ENCODE data around the gene STEAP3.

The STEAP3 gene, protein sequence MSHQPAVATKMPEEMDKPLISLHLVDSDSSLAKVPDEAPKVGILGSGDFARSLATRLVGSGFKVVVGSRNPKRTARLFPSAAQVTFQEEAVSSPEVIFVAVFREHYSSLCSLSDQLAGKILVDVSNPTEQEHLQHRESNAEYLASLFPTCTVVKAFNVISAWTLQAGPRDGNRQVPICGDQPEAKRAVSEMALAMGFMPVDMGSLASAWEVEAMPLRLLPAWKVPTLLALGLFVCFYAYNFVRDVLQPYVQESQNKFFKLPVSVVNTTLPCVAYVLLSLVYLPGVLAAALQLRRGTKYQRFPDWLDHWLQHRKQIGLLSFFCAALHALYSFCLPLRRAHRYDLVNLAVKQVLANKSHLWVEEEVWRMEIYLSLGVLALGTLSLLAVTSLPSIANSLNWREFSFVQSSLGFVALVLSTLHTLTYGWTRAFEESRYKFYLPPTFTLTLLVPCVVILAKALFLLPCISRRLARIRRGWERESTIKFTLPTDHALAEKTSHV

DNA sequence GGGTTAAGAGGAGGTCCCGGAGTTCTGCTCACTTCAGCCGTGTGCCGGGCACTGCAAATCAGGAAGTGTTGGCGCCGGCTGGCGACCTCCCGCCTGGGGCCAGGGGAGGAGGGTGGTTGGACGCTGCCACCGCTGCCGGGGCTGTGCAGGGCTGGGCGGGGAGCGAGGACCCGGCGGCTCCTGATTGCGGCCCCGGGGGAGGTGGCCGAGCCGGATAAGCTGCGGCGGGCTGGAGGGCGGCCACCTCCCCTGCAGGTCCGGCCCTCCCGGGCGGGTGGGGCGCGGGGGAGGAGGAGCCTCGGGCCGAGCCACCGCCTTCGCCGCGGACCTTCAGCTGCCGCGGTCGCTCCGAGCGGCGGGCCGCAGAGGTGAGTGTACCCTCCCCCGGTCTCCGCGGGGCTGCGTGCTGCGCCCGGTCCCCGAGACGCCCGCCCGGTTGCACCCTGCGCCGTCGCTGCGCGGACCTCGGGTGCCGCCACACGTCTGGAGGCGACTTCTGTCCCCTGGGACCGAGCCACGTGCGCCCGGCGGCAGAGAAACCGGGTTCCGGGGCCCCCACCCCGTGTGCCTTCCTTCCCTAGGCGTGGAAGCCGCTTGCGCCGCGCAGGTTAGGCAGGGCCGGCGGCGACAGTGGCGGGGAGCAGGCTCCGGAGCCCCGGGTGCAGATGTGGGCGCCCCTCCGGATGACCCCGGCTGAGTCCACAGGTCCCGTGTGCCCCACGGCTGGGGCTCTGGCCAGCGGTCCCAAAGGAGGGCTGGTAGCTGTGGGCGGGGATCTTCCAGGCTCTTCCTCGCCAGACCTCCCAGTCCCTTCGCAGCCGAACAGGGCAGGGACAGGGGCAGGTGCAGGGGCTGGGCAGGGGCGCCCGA, at the start of gene STEAP3:
Gene STEAP3 (plus strand): TSS at position 314 of the 870 bp plus-strand sequence. CDS start 7,179 bp downstream, outside the sequence.
- DNase-seq (ENCODE audit: low read depth) = no peak

DNA sequence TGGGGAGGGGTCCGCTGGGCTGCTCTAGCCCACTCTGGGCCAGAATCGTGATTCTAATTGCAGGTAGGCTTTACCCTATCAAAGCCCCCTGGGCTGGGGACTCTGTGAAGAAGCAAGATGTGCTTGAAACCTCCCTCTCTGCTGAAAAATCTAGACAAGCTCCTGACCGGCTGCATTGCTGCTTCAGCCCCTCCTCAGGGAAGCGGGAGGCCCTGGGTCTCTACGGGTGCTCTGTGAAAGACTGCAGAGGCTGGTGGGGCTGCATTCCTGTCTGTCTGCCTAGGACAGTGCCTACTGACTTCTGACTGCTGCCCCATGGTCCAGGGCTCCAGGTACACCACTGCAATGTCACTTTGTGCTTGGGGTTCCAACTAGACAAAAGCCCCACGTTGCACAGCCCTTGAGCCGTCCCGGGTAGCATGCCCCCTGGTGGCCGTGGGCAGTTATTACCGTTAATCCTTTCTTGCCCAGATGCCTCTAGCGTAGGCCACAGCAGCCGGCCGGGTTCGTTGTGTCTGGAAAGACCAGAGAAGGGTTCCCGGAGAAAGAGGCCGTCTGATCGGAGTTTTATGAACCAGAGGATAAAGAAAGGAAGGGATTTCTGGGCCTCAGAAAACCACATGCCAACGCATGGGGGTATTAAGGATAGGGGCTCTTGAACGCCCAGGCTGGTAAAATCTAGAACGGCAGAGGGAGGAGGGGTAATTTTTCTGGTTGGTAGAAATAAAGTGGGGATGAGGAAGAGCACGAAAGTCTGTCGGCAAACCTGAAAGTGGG, 49.2 kb upstream of the STEAP3 start:
- no peak for DNase-seq (ENCODE audit: low read depth)

DNA sequence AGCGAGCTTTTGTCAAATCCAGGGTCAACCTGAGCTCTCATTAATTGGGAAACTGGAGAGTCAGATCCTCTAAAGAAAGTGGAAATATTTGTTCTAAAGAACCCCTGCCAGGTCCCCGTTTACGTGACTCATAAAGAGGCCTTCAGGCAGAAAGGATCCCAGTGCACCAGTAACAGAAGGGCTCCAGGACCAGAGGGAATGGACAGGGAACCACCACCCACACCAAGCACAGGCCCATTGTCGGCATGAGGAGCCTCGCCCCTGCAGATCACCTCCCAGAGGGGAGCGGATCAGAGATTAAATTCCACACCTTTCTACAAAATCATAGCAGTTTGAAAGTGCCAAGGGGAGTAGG, 48.7 kb upstream of the STEAP3 start:
- no peak for DNase-seq (ENCODE audit: low read depth)

DNA sequence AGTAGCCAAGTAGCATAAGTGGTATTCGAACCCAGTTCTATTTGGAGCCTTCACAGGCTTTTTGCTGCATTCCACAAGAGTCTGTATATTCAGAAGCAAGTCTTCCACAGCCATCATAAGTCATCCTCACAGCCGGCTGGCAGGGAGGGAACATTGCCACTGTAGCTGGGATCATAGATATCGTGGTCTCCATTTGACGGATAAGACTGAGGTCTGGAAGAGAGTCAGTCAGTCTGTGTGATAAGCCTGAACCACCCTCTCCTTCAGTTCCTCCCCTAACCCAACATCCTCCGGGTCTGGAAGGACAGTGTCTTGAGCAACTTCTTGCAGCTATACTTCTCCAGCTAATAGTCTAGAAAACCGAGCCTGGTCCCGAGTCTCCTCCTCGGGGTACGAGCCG, 48.1 kb upstream of the STEAP3 start:
- DNase-seq (ENCODE audit: low read depth) = no peak

DNA sequence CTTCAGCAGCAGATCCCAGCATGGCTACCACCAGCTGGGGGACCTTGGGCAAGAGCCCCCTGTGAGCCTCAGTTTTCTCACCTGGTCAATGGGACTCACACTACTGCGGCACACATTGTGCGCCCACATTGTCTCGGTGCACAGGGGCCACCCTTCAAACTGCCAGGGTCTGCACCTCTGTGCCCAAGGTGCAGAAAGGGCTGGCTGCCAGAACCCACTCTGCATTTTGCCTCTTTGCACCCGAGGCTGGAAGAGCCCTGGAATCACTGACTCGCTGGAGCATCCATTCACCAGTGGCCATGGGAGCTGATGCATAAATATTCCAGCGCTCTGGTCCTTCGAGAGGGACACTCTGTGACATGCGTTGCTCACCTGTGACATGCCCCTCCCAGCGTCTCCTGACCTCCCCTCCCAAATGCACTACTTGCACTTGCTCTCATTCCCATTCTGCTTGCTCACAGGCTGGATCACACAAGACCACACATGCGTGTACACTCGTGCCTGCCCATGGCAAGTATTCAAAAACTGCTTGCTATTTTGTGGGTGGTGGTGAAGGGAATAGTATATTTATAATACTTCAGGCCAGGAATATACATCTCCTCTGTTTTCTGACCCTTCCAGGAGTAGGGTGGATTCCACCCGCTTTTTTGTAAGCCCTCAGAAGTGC, 46.3 kb upstream of the STEAP3 start:
- no peak for DNase-seq (ENCODE audit: low read depth)

DNA sequence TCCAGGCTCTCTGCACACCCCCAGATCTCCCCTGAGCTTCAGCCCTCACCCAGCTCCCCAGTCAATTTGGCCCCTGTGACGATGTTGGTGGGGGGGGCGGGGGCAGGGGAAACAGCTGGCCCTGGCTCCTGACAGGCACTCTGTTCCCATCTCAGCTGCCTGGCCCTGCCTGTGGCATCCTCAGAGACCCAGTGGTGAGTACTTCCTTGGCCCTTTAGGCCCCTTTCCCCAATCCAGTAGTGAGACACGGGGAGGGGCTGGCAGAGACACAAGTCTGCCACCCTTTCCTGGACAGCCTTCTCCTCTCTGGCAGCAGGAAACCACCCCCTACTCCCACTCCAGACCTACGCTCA, 45.8 kb upstream of the STEAP3 start:
- no peak for DNase-seq (ENCODE audit: low read depth)

DNA sequence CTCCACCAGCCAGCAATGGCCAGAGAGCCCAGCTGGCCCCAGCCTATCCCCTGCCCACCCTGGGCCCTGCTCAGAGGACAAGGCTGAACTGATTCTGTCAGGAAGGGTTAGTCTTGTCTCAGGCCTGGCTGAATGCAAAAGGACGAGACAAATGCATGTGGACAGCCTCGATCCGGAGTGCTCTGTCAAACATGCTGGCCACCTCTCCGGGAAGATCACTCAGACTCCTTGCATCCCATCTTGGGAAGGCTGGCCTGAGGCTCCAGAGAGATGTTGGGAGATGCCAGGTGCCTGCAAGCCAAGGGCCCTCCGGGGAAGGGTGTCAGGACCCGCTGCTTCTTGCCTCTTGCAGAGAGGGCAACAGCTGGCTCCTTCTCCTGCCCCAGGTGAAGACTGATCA, 44.9 kb upstream of the STEAP3 start:
- DNase-seq (ENCODE audit: low read depth) = no peak

DNA sequence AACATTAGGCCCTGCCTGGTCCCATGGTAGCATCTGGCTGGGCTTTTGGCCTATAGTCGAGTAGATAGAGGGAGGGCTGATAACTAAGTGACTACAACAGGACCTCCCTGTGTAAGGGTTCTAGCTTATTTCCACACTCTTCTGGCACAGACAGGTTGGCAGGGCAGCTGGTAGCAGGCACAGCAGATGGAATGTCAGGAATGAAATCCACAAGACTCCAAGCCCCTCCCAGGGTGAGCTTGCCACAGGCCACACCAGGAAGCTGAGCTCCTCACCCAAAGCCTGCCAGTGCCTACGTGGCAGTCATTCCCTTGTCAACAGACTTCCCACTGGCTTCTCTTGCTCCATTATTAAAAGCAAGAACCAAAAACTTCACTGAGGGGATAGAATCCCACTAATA, 44.4 kb upstream of the STEAP3 start:
- DNase-seq (ENCODE audit: low read depth) = no peak

DNA sequence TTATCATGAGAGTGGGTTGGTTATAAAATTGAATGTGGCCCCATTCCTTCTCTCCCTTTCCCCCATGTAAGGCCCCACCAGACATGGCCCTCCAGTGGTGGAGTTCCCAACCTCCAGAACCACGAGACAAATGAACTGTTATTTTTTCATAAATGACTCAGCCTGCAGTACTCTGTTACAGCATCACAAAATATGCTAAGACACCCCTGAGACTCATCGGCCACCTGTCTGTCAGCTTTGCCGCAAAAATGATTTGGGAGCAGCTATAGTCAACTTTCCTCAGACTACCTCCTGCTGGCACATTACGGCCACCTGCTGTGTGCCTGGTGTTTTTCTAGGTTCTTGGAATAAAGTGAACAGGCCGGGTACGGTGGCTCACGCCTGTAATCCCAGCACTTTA, 43.6 kb upstream of the STEAP3 start:
- DNase-seq (ENCODE audit: low read depth) = no peak

DNA sequence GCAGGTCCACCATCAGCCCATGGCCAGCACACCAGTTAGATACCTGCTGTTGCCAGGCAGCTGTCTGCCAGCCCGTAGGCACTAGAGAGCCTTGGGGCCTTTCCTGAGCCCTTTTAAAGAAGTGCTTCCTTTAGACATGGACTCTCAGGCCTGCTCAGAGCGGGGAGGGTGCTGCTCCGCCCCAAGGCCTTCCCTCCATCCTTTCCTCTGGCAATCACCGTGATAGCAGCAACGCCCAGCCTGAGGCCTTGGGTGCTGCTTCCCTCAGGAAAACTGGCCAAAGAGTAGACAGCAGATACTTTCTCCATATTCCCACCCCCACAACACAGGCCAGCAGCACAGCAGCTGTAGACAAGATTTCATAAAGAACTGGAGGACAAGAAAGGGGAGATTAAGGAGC, 42.7 kb upstream of the STEAP3 start:
- no peak for DNase-seq (ENCODE audit: low read depth)

DNA sequence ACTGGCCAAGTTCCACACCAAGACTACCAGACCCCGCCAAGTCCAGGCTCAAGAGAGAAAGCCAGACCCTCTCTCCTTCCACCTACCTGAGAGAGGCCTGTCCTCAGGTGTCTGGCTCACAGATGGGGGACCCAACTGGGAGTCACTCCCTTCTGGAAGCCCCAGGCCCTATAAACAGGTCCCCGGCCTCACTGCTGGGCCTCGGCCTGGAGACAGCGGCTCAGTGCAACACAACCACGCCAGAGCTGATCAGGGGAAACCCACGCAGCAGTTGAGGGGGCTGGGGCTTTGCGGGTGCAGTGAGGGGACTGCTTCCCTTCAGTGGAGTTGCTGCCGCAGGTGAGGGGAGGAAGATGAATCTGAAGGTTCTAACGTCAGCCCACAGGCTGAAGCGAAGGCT, 42.2 kb upstream of the STEAP3 start:
- no peak for DNase-seq (ENCODE audit: low read depth)

DNA sequence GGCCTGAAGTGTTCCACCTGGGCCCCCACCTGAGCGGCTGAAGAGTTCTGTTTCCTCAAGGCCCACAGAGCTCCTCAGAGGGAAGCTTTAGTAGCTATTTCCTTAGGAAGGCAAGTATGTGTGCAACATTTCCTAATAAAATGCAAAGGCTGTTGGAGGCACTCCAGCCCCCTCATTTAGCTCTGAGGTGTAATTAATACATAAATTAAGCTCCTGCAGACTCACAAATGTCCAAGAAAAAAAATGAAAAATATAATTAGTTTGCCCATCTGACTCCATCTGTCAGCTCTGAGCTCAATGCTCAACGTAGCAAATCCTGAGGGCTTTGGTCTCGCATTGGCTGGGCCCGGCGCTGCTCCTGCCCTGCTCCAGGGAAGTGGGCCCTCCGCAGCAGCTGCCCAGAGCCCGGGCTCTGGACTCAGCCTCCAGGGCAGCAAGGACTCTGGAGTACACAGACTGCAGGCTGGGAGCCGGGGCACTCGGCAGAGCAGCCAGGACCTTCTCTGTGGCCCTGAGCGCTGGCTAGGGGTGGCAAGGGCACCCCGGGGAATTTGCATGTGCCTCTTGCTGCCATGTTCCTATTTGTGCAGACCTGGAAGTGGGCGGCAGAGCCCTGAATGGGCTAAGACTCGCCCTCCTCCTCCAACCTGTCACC, 41.7 kb upstream of the STEAP3 start:
- no peak for DNase-seq (ENCODE audit: low read depth)

DNA sequence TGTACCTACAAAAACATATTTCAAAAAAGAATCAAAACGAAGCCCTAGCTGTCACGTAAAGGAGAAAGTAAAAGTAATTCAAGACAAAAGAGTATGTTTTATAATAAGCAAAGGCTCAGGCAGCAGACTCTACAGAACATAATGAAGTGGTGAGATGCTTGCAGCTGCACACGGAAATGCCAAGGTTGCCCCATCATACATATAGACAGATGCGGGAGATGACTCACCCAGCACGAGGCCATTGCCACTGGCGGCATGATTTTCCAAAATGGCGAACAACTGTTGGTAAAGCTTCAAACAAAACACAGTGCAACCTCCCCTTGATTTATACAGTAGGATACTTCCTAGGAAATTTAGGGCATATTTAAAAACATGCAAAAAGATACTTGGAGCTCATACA, 39.1 kb upstream of the STEAP3 start:
- no peak for DNase-seq (ENCODE audit: low read depth)

DNA sequence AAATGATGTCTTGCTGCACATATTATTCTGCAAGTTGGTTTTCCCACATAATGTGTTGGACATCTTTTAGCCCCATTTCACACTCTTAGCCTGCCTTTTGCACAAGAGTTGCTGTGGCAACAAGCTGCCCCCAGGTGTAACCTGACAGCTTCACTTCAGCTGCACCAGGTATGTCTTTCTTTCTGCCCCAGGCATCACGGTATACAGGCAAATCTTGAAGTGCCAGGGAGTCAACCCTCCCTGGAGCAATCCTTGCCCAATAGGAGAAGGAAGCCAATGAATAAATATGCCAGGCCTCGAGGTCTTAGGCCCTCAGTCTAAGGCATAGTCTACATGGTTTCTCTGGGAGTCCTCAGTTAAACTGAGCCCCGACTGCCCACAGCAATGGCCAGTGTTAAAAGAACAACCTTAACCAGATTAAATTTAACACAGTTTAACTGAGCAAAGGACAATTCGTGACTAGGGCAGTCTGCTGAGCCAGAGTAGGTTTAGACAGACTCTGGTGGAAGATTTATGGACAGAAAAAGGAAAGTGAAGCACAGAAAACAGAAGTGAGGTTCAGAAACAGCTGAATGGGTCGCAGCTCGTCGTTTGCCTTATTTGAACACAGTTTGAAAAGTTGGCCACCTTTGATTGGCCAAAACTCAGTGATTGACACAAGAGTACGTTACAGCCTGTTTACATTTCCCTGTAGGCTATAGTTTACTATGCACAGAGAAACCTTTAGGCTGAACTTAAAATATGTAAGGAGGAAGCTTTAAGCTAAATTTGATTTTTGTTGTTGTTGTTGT, 33.1 kb upstream of the STEAP3 start:
- no peak for DNase-seq (ENCODE audit: low read depth)

DNA sequence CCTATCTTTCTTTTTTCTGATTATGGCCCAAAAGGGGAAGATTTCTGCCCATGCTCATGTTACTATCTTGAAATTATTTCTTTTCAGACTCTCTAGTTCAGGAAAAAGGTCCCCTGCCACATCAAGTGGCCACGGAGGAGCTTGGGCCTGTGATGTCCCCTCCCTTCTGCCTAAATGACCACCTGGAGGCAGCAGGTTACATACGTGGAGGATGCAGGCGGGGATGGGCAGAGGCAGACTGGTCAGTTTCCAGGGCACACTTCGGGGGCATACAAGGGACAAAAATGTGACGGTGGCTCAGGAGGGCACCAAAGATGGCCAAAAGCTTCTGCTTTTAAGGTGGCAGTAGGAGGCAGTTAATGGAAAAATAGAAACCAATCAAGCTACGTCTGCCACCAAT, 30.7 kb upstream of the STEAP3 start:
- no peak for DNase-seq (ENCODE audit: low read depth)

DNA sequence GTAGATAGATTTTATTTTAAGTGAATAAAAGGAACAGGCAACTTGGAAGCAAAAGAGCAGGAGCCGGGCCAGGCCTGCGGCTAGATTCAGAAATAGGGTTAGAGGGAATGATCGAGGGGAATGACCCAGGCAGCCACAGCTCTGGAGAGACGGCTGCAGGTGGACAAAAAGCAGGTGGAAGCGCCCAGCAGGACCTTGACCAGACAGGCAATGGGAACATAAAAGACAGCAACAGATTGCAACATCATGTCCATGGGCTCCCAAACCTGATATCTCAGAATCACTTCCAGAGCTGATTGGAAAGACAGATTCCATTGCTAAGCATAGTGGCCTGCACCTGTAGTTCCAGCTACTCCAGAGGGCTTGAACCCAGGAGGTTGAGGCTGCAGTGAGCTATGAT, 28.6 kb upstream of the STEAP3 start:
- DNase-seq (ENCODE audit: low read depth) = no peak

DNA sequence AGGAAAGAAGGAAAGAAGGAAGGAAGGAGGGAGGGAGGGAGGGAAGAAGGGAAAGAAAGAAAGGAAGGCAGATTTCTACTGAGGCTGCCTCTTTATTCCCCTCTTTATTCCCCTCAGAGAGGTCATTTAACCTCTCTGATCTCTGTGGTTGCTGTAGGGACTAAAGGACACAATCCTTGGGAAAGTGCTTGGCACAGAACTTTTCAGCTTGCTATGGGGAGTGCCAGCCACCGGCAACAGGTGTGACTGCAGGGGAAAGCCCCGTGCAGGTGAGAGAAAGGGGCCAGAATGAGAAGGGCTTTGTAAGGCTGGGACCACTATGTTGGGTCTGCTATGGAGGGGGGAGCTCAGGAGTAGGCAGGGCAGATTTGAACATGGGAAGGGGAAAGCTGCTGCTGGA, 27.7 kb upstream of the STEAP3 start:
- DNase-seq (ENCODE audit: low read depth) = no peak

DNA sequence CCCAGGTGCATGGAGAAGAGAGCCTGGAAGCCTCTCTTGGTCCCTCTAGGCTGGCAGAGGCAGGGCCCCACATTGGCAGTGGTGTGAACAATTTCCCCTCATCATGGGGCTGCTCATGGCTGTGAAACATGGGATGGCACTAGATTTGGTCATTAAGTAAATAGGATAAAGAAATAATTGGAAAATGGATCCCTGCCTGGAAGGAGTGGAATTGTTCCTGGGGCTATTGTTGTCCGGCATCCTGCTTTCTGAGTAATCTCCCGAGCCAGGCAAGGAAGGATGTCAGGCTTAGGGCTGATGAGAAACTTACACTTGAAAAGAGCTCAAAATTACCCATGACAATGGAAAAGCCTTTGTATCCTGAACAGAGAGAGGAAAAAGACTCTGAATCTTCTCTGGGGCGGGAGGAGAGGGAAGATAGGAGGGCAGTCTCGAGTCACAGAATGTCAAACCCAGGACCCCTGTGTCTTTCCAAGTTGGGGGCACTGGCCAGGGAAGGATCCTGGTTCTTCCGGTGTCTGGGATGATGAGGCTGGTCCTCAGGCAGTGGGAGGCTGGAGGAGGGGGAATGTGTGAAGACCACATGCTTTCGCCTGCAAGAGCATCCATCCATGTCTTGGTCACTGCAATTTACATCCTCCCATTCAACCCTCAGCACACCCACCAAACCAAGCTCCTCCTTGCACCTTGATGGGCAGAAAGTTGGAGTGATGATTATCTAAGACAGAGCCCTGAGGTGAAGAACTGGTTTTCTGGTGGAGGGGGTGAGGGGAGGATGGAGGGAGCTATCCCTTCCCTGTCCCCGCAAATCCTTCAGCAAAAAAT, 27.1 kb upstream of the STEAP3 start:
- DNase-seq (ENCODE audit: low read depth) = peak; percentile 58

DNA sequence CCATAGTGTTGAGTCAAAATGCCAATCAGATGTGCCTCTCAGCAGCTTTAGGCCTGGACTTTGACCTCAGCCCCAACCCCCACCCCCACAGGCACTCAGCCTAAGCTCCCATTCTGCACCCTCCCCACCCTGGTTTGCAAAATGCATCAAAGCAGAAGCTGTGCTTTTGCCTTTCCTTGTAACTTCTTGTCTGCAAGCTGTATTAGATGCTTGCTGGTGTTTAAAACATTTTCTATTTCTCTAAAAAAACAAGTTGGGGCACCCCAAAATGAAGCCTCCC, 26.6 kb upstream of the STEAP3 start:
- no peak for DNase-seq (ENCODE audit: low read depth)
